ENCODE data around the gene MYH2.

The MYH2 gene
- total RNA-seq = 0 reads per million in 3 donors

DNA sequence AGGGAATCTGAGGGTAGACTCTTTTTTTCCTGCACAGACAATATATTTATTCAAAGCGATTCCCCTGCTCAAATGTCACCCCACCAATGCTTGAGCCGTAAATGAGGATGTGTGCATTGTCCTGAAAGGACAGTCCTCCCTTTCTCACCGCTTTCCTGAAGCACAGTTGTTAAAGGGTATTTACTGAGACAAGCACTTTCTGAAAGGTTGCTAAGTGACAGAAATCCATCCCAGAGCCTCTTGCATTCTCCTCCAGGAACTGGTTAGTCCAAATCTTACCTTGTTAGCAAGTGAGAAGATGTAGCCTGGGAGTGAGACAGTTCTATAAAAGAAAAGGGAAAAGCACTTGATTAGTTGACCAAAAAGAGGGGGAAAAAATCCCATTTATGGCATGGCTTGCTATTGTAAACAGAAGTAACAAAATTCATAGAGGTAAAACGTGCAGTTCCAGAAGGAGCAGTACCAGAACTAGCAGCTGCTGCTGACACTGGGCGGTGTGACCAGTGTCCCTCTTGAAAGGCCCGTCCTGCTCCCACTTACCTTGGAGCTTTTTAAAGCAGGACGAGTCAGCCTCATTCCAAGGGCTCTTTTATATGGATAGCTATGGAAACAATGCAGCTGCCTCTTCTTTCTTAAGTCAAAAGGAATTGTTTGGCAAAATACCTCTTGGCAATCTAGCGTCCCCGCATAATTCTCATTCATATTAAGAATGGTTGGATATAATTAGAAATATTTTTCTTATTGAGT is at the start of gene MYH2:
TSS of gene MYH2 (minus strand) at position 563 of the 747 bp plus-strand sequence. CDS start 1,738 bp downstream, outside the sequence.
- Histone ChIP-seq H3K36me3 (ENCODE audit: control insufficient read depth, insufficient read depth, low read length) (no peaks in the 10 kb centered on the region), H3K9me3 (ENCODE audit: control insufficient read depth, low read length) (no peaks in the 10 kb centered on the region), H3K27me3 (replicated peaks; ENCODE audit: control insufficient read depth, insufficient read depth, low read length, poor library complexity, severe bottlenecking) (no peaks in the 10 kb centered on the region), H3K4me1 (ENCODE audit: control insufficient read depth, insufficient read depth, low read length, poor library complexity, severe bottlenecking) (no peaks in the 10 kb centered on the region), H3K27ac (ENCODE audit: insufficient read depth, low read length, poor library complexity, severe bottlenecking) (no peak within 1 kb of the TSS), H3K4me3 (ENCODE audit: insufficient read depth, low read depth, low read length, poor library complexity, severe bottlenecking) (no peak within 1 kb of the TSS)
- no peak for DNase-seq

DNA sequence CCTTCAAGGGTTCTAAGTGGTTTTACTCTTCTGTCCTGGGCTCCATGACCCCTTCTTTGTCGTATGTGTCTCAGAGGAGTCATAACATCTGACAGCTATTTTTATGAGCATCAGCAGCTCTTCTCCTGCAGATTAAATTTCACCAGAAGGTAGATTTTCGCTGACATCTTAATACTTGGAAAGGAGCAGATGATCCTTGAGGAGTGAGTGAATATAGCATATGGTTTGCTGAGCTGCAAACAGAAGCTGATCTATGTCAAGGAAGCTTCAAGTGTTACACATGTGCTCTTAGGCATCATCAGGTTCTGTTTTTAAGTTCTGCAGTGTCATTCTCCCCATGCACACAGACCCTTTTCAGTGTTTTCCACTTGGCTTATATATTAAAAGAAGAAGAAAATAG is 49.2 kb upstream of the MYH2 start:
- Histone ChIP-seq H3K27me3 (replicated peaks; ENCODE audit: control insufficient read depth, insufficient read depth, low read length, poor library complexity, severe bottlenecking) (no peaks in the 10 kb centered on the region), H3K4me1 (ENCODE audit: control insufficient read depth, insufficient read depth, low read length, poor library complexity, severe bottlenecking) (no peaks in the 10 kb centered on the region), H3K27ac (ENCODE audit: insufficient read depth, low read length, poor library complexity, severe bottlenecking) (no peak overlapping the region), H3K4me3 (ENCODE audit: insufficient read depth, low read depth, low read length, poor library complexity, severe bottlenecking) (no peak overlapping the region), H3K36me3 (ENCODE audit: control insufficient read depth, insufficient read depth, low read length) (no peaks in the 10 kb centered on the region), H3K9me3 (ENCODE audit: control insufficient read depth, low read length) (no peaks in the 10 kb centered on the region)
- no peak for DNase-seq

DNA sequence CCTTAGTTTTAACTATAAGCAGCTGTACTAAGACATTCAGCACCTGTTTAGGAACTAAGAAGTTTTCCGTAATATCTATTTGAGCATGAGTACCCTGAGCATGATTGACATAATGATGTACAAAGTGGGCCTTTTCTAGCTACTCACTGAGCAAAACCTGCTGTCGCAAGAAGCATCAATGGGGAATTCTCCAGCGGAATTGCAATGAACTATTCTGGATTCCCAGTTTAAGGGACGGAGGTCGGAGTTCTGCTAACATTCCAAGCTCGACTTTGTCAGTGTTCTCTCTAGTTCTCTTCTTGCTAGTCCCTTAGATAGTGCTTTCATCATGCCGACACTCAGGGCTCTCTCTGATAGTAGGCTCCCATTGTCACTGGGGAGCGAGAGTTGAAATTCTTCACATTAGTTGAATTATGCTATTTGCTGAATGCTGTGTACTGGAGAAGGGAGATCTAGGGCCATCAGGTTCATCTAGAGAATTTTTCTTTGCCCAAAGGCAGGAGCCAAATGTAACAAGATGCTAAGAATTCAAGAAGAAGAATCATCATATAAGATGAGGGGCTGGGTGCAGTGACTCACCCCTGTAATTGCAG is 40.2 kb upstream of the MYH2 start:
- Histone ChIP-seq H3K27me3 (replicated peaks; ENCODE audit: control insufficient read depth, insufficient read depth, low read length, poor library complexity, severe bottlenecking) (peaks cover 3% of the 10 kb centered on the region), H3K9me3 (ENCODE audit: control insufficient read depth, low read length) (no peaks in the 10 kb centered on the region), H3K36me3 (ENCODE audit: control insufficient read depth, insufficient read depth, low read length) (no peaks in the 10 kb centered on the region), H3K4me1 (ENCODE audit: control insufficient read depth, insufficient read depth, low read length, poor library complexity, severe bottlenecking) (no peaks in the 10 kb centered on the region), H3K4me3 (ENCODE audit: insufficient read depth, low read depth, low read length, poor library complexity, severe bottlenecking) (no peak overlapping the region), H3K27ac (ENCODE audit: insufficient read depth, low read length, poor library complexity, severe bottlenecking) (no peak overlapping the region)
- no peak for DNase-seq

- no peaks in the 10 kb centered on the region for H3K36me3 ChIP-seq (ENCODE audit: control insufficient read depth, insufficient read depth, low read length)
- H3K27ac ChIP-seq (ENCODE audit: insufficient read depth, low read length, poor library complexity, severe bottlenecking) = no peak overlapping the region
- no peaks in the 10 kb centered on the region for H3K27me3 ChIP-seq (replicated peaks; ENCODE audit: control insufficient read depth, insufficient read depth, low read length, poor library complexity, severe bottlenecking)
- H3K9me3 ChIP-seq (ENCODE audit: control insufficient read depth, low read length) = no peaks in the 10 kb centered on the region
- no peak for DNase-seq
- no peaks in the 10 kb centered on the region for H3K4me1 ChIP-seq (ENCODE audit: control insufficient read depth, insufficient read depth, low read length, poor library complexity, severe bottlenecking)
- H3K4me3 ChIP-seq (ENCODE audit: insufficient read depth, low read depth, low read length, poor library complexity, severe bottlenecking) = no peak overlapping the region
Observed at GRCh38 chr17:10585529-10585928, 36.1 kb upstream of the MYH2 start.

GRCh38 chr17:10583834-10584233 is 34.4 kb upstream of the MYH2 start:
- no peaks in the 10 kb centered on the region for H3K27me3 ChIP-seq (replicated peaks; ENCODE audit: control insufficient read depth, insufficient read depth, low read length, poor library complexity, severe bottlenecking)
- no peak for DNase-seq
- no peaks in the 10 kb centered on the region for H3K36me3 ChIP-seq (ENCODE audit: control insufficient read depth, insufficient read depth, low read length)
- no peaks in the 10 kb centered on the region for H3K9me3 ChIP-seq (ENCODE audit: control insufficient read depth, low read length)
- no peak overlapping the region for H3K27ac ChIP-seq (ENCODE audit: insufficient read depth, low read length, poor library complexity, severe bottlenecking)
- no peaks in the 10 kb centered on the region for H3K4me1 ChIP-seq (ENCODE audit: control insufficient read depth, insufficient read depth, low read length, poor library complexity, severe bottlenecking)
- no peak overlapping the region for H3K4me3 ChIP-seq (ENCODE audit: insufficient read depth, low read depth, low read length, poor library complexity, severe bottlenecking)

DNA sequence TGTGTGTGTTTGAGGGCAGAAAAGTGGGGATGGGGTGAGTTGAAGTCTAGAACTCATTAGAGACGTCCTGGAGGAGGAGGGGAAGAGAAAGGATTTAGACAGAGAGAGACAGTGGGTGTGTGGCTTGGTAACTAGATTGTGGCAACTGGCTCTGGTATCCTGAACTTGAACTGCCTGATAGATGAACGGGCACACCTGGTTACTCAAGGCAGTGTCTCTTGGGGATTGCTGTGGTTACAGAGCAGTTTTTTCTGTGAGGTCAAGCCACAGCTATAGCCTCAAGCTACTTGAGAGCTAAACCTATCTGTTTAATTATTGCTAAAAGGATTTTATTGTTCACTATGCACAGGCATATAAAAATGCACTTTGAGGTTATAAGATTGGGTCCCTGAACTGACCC is 29.8 kb upstream of the MYH2 start:
- H3K4me3 ChIP-seq (ENCODE audit: insufficient read depth, low read depth, low read length, poor library complexity, severe bottlenecking) = no peak overlapping the region
- H3K27me3 ChIP-seq (replicated peaks; ENCODE audit: control insufficient read depth, insufficient read depth, low read length, poor library complexity, severe bottlenecking) = no peaks in the 10 kb centered on the region
- H3K4me1 ChIP-seq (ENCODE audit: control insufficient read depth, insufficient read depth, low read length, poor library complexity, severe bottlenecking) = no peaks in the 10 kb centered on the region
- H3K36me3 ChIP-seq (ENCODE audit: control insufficient read depth, insufficient read depth, low read length) = no peaks in the 10 kb centered on the region
- DNase-seq = no peak
- H3K9me3 ChIP-seq (ENCODE audit: control insufficient read depth, low read length) = no peaks in the 10 kb centered on the region
- no peak overlapping the region for H3K27ac ChIP-seq (ENCODE audit: insufficient read depth, low read length, poor library complexity, severe bottlenecking)

DNA sequence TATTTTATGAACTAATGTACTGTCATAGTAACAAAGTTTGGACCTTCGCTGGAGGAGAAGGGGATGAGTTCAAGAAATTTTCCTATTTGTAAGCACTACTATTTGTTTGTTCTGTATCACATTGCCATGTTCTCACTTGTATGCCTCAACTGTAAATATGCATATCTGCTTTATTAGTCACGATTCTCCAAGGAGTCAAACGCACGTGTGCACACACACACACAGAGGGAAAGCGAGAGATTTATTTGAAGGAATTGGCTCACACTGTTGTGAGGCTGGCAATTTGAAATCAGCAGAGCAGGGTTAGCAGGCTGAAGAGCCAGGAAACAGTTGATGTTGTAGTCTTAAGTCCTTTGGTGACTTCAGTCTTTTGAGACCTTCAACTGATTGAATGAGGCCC is 24.9 kb upstream of the MYH2 start:
- Histone ChIP-seq H3K36me3 (ENCODE audit: control insufficient read depth, insufficient read depth, low read length) (no peaks in the 10 kb centered on the region), H3K9me3 (ENCODE audit: control insufficient read depth, low read length) (no peaks in the 10 kb centered on the region), H3K27ac (ENCODE audit: insufficient read depth, low read length, poor library complexity, severe bottlenecking) (no peak overlapping the region), H3K4me1 (ENCODE audit: control insufficient read depth, insufficient read depth, low read length, poor library complexity, severe bottlenecking) (no peaks in the 10 kb centered on the region), H3K27me3 (replicated peaks; ENCODE audit: control insufficient read depth, insufficient read depth, low read length, poor library complexity, severe bottlenecking) (no peaks in the 10 kb centered on the region), H3K4me3 (ENCODE audit: insufficient read depth, low read depth, low read length, poor library complexity, severe bottlenecking) (no peak overlapping the region)
- no peak for DNase-seq

DNA sequence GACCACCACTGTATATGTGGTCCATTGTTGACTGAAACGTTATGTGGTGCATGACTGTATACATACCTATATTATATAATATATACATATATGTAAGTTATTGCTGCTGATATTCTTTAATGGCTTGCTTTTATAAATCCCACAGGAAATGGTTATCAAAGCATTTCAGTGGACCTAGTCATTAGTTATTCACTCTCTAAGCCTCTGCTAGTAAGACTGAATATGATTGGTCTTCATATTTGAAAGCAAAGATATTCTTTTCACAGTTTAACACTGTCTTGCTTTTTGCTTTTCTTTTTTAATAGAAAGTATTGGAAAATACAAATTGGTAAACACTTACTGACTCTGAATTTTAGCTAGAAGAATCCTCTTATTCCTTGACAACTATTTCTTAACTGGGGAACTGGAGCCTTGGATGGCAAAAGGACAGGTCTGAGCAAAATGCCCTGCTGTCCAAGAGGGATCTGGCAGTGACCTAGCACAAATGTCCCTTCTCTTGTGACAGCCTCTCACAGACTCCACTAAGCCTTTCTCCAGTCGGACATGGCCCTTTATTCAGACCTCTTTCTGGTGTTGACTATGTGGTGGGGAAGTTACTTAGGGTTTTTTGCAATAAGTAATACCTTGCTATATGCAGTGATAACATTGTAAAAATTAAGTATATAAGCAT is 14.7 kb upstream of the MYH2 start:
- no peaks in the 10 kb centered on the region for H3K27me3 ChIP-seq (replicated peaks; ENCODE audit: control insufficient read depth, insufficient read depth, low read length, poor library complexity, severe bottlenecking)
- no peaks in the 10 kb centered on the region for H3K9me3 ChIP-seq (ENCODE audit: control insufficient read depth, low read length)
- H3K4me3 ChIP-seq (ENCODE audit: insufficient read depth, low read depth, low read length, poor library complexity, severe bottlenecking) = no peak overlapping the region
- no peaks in the 10 kb centered on the region for H3K36me3 ChIP-seq (ENCODE audit: control insufficient read depth, insufficient read depth, low read length)
- H3K4me1 ChIP-seq (ENCODE audit: control insufficient read depth, insufficient read depth, low read length, poor library complexity, severe bottlenecking) = no peaks in the 10 kb centered on the region
- no peak for DNase-seq
- no peak overlapping the region for H3K27ac ChIP-seq (ENCODE audit: insufficient read depth, low read length, poor library complexity, severe bottlenecking)

GRCh38 chr17:10558049-10558448 is 8.6 kb upstream of the MYH2 start:
- no peak for DNase-seq
- no peak overlapping the region for H3K4me3 ChIP-seq (ENCODE audit: insufficient read depth, low read depth, low read length, poor library complexity, severe bottlenecking)
- no peak overlapping the region for H3K27ac ChIP-seq (ENCODE audit: insufficient read depth, low read length, poor library complexity, severe bottlenecking)
- H3K9me3 ChIP-seq (ENCODE audit: control insufficient read depth, low read length) = no peaks in the 10 kb centered on the region
- no peaks in the 10 kb centered on the region for H3K36me3 ChIP-seq (ENCODE audit: control insufficient read depth, insufficient read depth, low read length)
- H3K4me1 ChIP-seq (ENCODE audit: control insufficient read depth, insufficient read depth, low read length, poor library complexity, severe bottlenecking) = no peaks in the 10 kb centered on the region
- H3K27me3 ChIP-seq (replicated peaks; ENCODE audit: control insufficient read depth, insufficient read depth, low read length, poor library complexity, severe bottlenecking) = no peaks in the 10 kb centered on the region

GRCh38 chr17:10557422-10557821 is 8.0 kb upstream of the MYH2 start:
- Histone ChIP-seq H3K4me3 (ENCODE audit: insufficient read depth, low read depth, low read length, poor library complexity, severe bottlenecking) (no peak overlapping the region), H3K4me1 (ENCODE audit: control insufficient read depth, insufficient read depth, low read length, poor library complexity, severe bottlenecking) (no peaks in the 10 kb centered on the region), H3K27ac (ENCODE audit: insufficient read depth, low read length, poor library complexity, severe bottlenecking) (no peak overlapping the region), H3K36me3 (ENCODE audit: control insufficient read depth, insufficient read depth, low read length) (no peaks in the 10 kb centered on the region), H3K9me3 (ENCODE audit: control insufficient read depth, low read length) (no peaks in the 10 kb centered on the region), H3K27me3 (replicated peaks; ENCODE audit: control insufficient read depth, insufficient read depth, low read length, poor library complexity, severe bottlenecking) (no peaks in the 10 kb centered on the region)
- no peak for DNase-seq
